IMR-90 (cell line): ENCODE measurements around the gene UMODL1. TPM values are rescaled to one million over a fixed set of nuclear protein-coding genes. Genes with fewer than 3 reads are reported as not detected.

Experiments used
- ATAC-seq: fragments of 200-7000 bp; cut with Tn5 transposase; 2 replicates; pipeline ENCODE4 v1.9.1; 2020; ENCODE audit warnings: low read depth, mild to moderate bottlenecking, moderate library complexity
- BruUV-seq: library from RNA; stranded (reverse); fragments of 400-500 nt; replicated peaks from 2 replicates; lab custom pipeline; 2021; lab: Mats Ljungman, UMichigan
- CTCF ChIA-PET: fragments of 300-600 bp; formaldehyde crosslinking; extraction: SDS; loops from one replicate; lab custom pipeline; 2021; ENCODE audit warnings: antibody characterized with exemption; lab: Yijun Ruan, JAX
- POLR2A ChIA-PET: fragments of 300-600 bp; sonication (Branson Sonifier 250); formaldehyde crosslinking; loops from one replicate; lab custom pipeline; 2022; ENCODE audit warnings: antibody characterized with exemption; ENCODE audit not compliant: unreplicated experiment; lab: Charles Lee
- DNase-seq: peaks from one replicate; pipeline ENCODE4 v3.0.0; 2013
- H2AFZ ChIP-seq: replicated peaks from 2 replicates; pipeline ENCODE3; 2013; ENCODE audit warnings: low read length, mild to moderate bottlenecking; ENCODE audit not compliant: poor library complexity
- H2AK5ac ChIP-seq: 2 replicates; pipeline ENCODE4 v1.6.1; 2013; ENCODE audit warnings: low read depth, low read length, inconsistent platforms
- H2AK9ac ChIP-seq: replicated peaks from 2 replicates; pipeline ENCODE3; 2013; ENCODE audit warnings: mild to moderate bottlenecking, low read depth, low read length, moderate library complexity; ENCODE audit not compliant: poor library complexity
- H2BK120ac ChIP-seq: 2 replicates; pipeline ENCODE4 v1.6.1; 2013; ENCODE audit warnings: low read depth, low read length, inconsistent platforms
- H2BK15ac ChIP-seq: 3 replicates; pipeline ENCODE4 v1.6.1; 2013; ENCODE audit warnings: low read depth, low read length, inconsistent platforms
- H2BK20ac ChIP-seq: 2 replicates; pipeline ENCODE4 v1.6.1; 2013; ENCODE audit warnings: low read depth, mild to moderate bottlenecking, inconsistent platforms, low read length, moderate library complexity
- H2BK5ac ChIP-seq: 2 replicates; pipeline ENCODE4 v1.6.1; 2013; ENCODE audit warnings: mild to moderate bottlenecking, low read depth, low read length, inconsistent platforms; ENCODE audit not compliant: poor library complexity, severe bottlenecking
- H3K14ac ChIP-seq: replicated peaks from 2 replicates; pipeline ENCODE4 v1.6.1; 2013; ENCODE audit warnings: low read depth, low read length, inconsistent platforms
- H3K18ac ChIP-seq: 2 replicates; pipeline ENCODE4 v1.6.1; 2013; ENCODE audit warnings: low read depth, low read length, control low read depth
- H3K23ac ChIP-seq: 2 replicates; pipeline ENCODE4 v1.6.1; 2013; ENCODE audit warnings: low read depth, low read length, inconsistent platforms
- H3K27ac ChIP-seq: 2 replicates; pipeline ENCODE4 v1.5.1; 2013; ENCODE audit warnings: mild to moderate bottlenecking, control low read depth, low read length; ENCODE audit not compliant: insufficient read depth
- H3K27me3 ChIP-seq: 2 replicates; pipeline ENCODE4 v1.6.1; 2013; ENCODE audit warnings: low read length; ENCODE audit not compliant: control insufficient read depth, insufficient read depth
- H3K36me3 ChIP-seq: 2 replicates; pipeline ENCODE4 v1.6.1; 2013; ENCODE audit warnings: low read length, mixed read lengths; ENCODE audit not compliant: control insufficient read depth, insufficient read depth
- H3K4ac ChIP-seq: 2 replicates; pipeline ENCODE4 v1.6.1; 2013; ENCODE audit warnings: low read depth, low read length, inconsistent platforms
- H3K4me1 ChIP-seq: 2 replicates; pipeline ENCODE4 v1.6.1; 2013; ENCODE audit warnings: low read length, mixed read lengths; ENCODE audit not compliant: control insufficient read depth, insufficient read depth
- H3K4me2 ChIP-seq: 2 replicates; pipeline ENCODE4 v1.6.1; 2013; ENCODE audit warnings: low read depth, mild to moderate bottlenecking, control low read depth, low read length, moderate library complexity
- H3K4me3 ChIP-seq: 2 replicates; pipeline ENCODE4 v1.5.1; 2013; ENCODE audit warnings: low read depth, mild to moderate bottlenecking, control low read depth, low read length, moderate library complexity; ENCODE audit not compliant: insufficient read depth
- H3K56ac ChIP-seq: 2 replicates; pipeline ENCODE4 v1.6.1; 2013; ENCODE audit warnings: low read length, inconsistent platforms; ENCODE audit not compliant: insufficient read depth; ENCODE audit errors: extremely low read depth
- H3K79me1 ChIP-seq, 2 experiments: 2 replicates each; pipeline ENCODE4 v1.6.1; 2013; ENCODE audit warnings: low read length in 2 of 2, inconsistent platforms in 1 of 2, low read depth in 1 of 2
- H3K9ac ChIP-seq: 2 replicates; pipeline ENCODE4 v1.6.1; 2013; ENCODE audit warnings: low read depth, low read length, control low read depth
- H3K9me1 ChIP-seq: 2 replicates; pipeline ENCODE4 v1.6.1; 2013; ENCODE audit warnings: low read length, inconsistent platforms; ENCODE audit not compliant: insufficient read depth
- H3K9me3 ChIP-seq: 2 replicates; pipeline ENCODE4 v1.6.1; 2013; ENCODE audit warnings: low read length; ENCODE audit not compliant: control insufficient read depth, insufficient read depth
- H4K20me1 ChIP-seq: 2 replicates; pipeline ENCODE4 v1.6.1; 2013; ENCODE audit warnings: low read length, inconsistent platforms; ENCODE audit not compliant: insufficient read depth
- H4K5ac ChIP-seq: 2 replicates; pipeline ENCODE4 v1.6.1; 2013; ENCODE audit warnings: mild to moderate bottlenecking, low read depth, low read length, control low read depth
- H4K8ac ChIP-seq, 2 experiments: 2 replicates each; pipeline ENCODE4 v1.6.1; 2013; ENCODE audit warnings: low read depth in 2 of 2, low read length in 2 of 2, control low read depth in 1 of 2, inconsistent platforms in 1 of 2
- H4K91ac ChIP-seq: 2 replicates; pipeline ENCODE4 v1.6.1; 2013; ENCODE audit warnings: low read depth, low read length, inconsistent platforms; ENCODE audit not compliant: insufficient read depth
- BHLHE40 ChIP-seq: fragments of 150-350 bp; IDR thresholded peaks from 2 replicates; pipeline ENCODE4 v1.6.1; 2016; ENCODE audit warnings: mild to moderate bottlenecking, low read depth, low read length
- CEBPB ChIP-seq: IDR thresholded peaks from 2 replicates; pipeline ENCODE4 v1.6.1; 2012; ENCODE audit warnings: low read depth, low read length, improper control_type of control experiment
- FOS ChIP-seq: fragments of 150-350 bp; IDR thresholded peaks from 2 replicates; pipeline ENCODE4 v1.6.1; 2016; ENCODE audit warnings: low read depth, low read length
- MAFK ChIP-seq: IDR thresholded peaks from 2 replicates; pipeline ENCODE4 v1.6.1; 2012; ENCODE audit warnings: low read depth, low read length, improper control_type of control experiment
- MAZ ChIP-seq: IDR thresholded peaks from 2 replicates; pipeline ENCODE4 v1.6.1; 2012; ENCODE audit warnings: low read depth, mild to moderate bottlenecking, low read length, improper control_type of control experiment, moderate library complexity, borderline replicate concordance
- MXI1 ChIP-seq: IDR thresholded peaks from 2 replicates; pipeline ENCODE4 v1.6.1; 2012; ENCODE audit warnings: low read depth, mild to moderate bottlenecking, low read length, moderate library complexity, borderline replicate concordance
- NFE2L2 ChIP-seq: fragments of 150-350 bp; IDR thresholded peaks from 2 replicates; pipeline ENCODE4 v1.6.1; 2016; ENCODE audit warnings: low read depth, mild to moderate bottlenecking, low read length
- POLR2A ChIP-seq: IDR thresholded peaks from 2 replicates; pipeline ENCODE4 v1.6.1; 2012; ENCODE audit warnings: mild to moderate bottlenecking, low read depth, low read length
- RAD21 ChIP-seq: IDR thresholded peaks from 2 replicates; pipeline ENCODE4 v1.6.1; 2012; ENCODE audit warnings: low read length, improper control_type of control experiment
- RCOR1 ChIP-seq: IDR thresholded peaks from 2 replicates; pipeline ENCODE4 v1.6.1; 2012; ENCODE audit warnings: mild to moderate bottlenecking, low read length, improper control_type of control experiment; ENCODE audit not compliant: insufficient replicate concordance
- RFX5 ChIP-seq: IDR thresholded peaks from 2 replicates; pipeline ENCODE4 v1.8.0; 2012; ENCODE audit warnings: low read depth, mild to moderate bottlenecking, low read length, moderate library complexity
- SMC3 ChIP-seq: fragments of 150-350 bp; IDR thresholded peaks from 2 replicates; pipeline ENCODE4 v1.6.1; 2016; ENCODE audit warnings: low read depth, mild to moderate bottlenecking, antibody characterized with exemption, low read length, moderate library complexity
- WGBS, 2 experiments: methylation state at CpG; one replicate each; pipeline versions ENCODE4 v1.1.5 to v1.1.7; 2013; ENCODE audit warnings: missing lambda C conversion rate in 2 of 2; ENCODE audit not compliant: insufficient read length in 1 of 2; ENCODE audit errors: extremely low coverage in 2 of 2; 5-methylcytosine and 5-hydroxymethylcytosine counted together
- dilution Hi-C: fragments of 300-500 bp; cut with HindIII; formaldehyde crosslinking; loops from one replicate; pipeline ENCODE4 v1.14.3; 2018; ENCODE audit warnings: low sequenced_read_pairs; ENCODE audit not compliant: unreplicated experiment
- in situ Hi-C: fragments of 300-500 bp; cut with MboI; formaldehyde crosslinking; loops from 3 replicates; pipeline ENCODE4 v1.14.3; 2019; ENCODE audit warnings: low sequenced_read_pairs, inconsistent platforms, mixed read lengths
- intact Hi-C: fragments of 100-400 bp; cut with micrococcal nuclease; formaldehyde crosslinking; loops from 2 replicates; pipeline ENCODE4 v1.10.0; 2022
- polyA plus RNA-seq, 3 experiments: library from polyadenylated mRNA; depleted of rRNA; stranded (reverse); fragments of >200 nt; gene quantifications; 2 replicates each; pipeline ENCODE4 v1.2.3, GENCODE V29; 2012; ENCODE audit warnings: low replicate concordance in 1 of 3
- total RNA-seq: library from RNA; depleted of rRNA; stranded (reverse); fragments of >200 nt; gene quantifications from 2 replicates; pipeline ENCODE4 v1.2.3, GENCODE V29; 2012
- TF ChIP-seq, protein P1 (sequence below): fragments of 150-350 bp; IDR thresholded peaks from 2 replicates; pipeline ENCODE4 v1.6.1; 2017; ENCODE audit warnings: mild to moderate bottlenecking, antibody characterized with exemption, low read length, low read depth
- TF ChIP-seq, protein P2 (sequence below): conservative IDR thresholded peaks from 2 replicates; pipeline ENCODE4 v1.5.1; 2012; ENCODE audit warnings: mild to moderate bottlenecking, low read depth, low read length, improper control_type of control experiment
- TF ChIP-seq, protein P3 (sequence below): fragments of 150-350 bp; IDR thresholded peaks from 2 replicates; pipeline ENCODE4 v1.6.1; 2016; ENCODE audit warnings: low read depth, mild to moderate bottlenecking, low read length, moderate library complexity, borderline replicate concordance

The UMODL1 gene
- total and polyA plus RNA-seq, 2 of the 4 experiments (the other 2 are of a cell fraction): 0.02 TPM; not detected in 1

DNA sequence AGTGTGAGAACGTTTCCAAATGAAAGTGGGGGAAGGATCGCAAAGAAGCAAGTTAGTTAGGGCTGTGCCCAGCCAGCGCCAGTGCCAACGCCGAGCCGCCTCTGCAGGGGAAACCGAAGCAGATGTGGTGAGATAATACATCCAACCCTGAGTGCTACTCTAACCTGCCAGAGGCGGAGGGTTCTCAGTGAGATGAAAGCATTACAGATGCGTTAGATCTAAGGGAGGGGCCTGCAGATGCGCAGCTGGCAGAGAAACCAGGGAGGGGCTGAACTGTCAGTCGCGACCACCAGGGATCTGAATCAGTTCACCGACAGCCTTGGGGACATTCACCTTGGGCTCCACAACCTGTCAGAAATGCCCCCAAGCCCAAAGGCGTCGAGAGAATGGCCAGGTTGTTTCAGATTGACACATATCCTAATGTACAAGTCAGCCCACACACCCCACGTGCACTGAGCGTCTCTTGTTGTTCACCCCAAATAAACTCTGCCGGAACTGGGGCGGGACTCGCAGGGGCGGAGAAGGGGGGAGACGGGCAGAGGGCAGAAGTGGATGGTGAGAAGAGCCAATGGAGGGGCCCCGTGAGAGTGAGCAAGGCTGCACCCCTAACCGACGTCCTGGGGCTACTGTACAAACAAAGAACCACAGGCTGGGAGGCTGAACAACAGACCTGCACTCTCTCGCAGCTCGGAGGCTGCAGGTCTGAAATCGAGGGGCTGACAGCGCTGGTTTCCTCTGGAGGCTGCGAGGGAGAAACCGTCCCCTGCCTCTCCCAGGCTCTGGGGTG is 8.7 kb upstream of the UMODL1 start:
- Histone ChIP-seq H3K4me3 (no peak overlapping the region), H2AK9ac (no peak overlapping the region), H2BK5ac (no peak overlapping the region), H4K91ac (no peak overlapping the region), H3K9ac (no peak overlapping the region), H3K9me3 (no peaks in the 10 kb centered on the region), H3K18ac (no peak overlapping the region), H3K79me1 (peaks cover 4 to 5% of the 10 kb centered on the region in 2 experiments; a peak in 1 of 4 replicates), H4K8ac (no peak overlapping the region), H3K9me1 (peaks cover 15% of the 10 kb centered on the region), H3K4ac (no peak overlapping the region), H3K56ac (no peak overlapping the region), H2AK5ac (no peak overlapping the region), H3K23ac (no peak overlapping the region), H3K4me1 (peaks cover 11% of the 10 kb centered on the region), H3K14ac (no peak overlapping the region), H2BK20ac (no peak overlapping the region), H3K27me3 (peaks cover 9% of the 10 kb centered on the region; the same call in 1 of the 2 replicates), H3K4me2 (no peak overlapping the region), H2BK15ac (no peak overlapping the region), H2BK120ac (no peak overlapping the region), H2AFZ (no peak overlapping the region), H4K5ac (no peak overlapping the region), H3K36me3 (no peaks in the 10 kb centered on the region), H3K27ac (no peak overlapping the region), H4K20me1 (no peaks in the 10 kb centered on the region; the same call in 1 of the 2 replicates)
- CTCF ChIA-PET: no interaction called here
- BruUV-seq: no TSS peak
- DNase-seq (no peak), ATAC-seq (no peak)
- POLR2A ChIA-PET: no interaction called here
- intact Hi-C loops (no loop called here), dilution Hi-C loops (no loop called here), in situ Hi-C loops (no loop called here)
- WGBS, 2 experiments: 80% methylated on average over 14 of the region's 31 CpGs; no CpG with 5 or more reads in 1 of the 2 experiments
- TF ChIP-seq RFX5 (no peak), MXI1 (no peak), CEBPB (no peak), MAZ (no peak), SMC3 (no peak), NFE2L2 (no peak), RAD21 (no peak), FOS (no peak), POLR2A (no peak), MAFK (no peak), BHLHE40 (no peak), RCOR1 (no peak)
- TF ChIP-seq, protein P1, sequence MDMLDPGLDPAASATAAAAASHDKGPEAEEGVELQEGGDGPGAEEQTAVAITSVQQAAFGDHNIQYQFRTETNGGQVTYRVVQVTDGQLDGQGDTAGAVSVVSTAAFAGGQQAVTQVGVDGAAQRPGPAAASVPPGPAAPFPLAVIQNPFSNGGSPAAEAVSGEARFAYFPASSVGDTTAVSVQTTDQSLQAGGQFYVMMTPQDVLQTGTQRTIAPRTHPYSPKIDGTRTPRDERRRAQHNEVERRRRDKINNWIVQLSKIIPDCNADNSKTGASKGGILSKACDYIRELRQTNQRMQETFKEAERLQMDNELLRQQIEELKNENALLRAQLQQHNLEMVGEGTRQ: no peak
- TF ChIP-seq, protein P2, sequence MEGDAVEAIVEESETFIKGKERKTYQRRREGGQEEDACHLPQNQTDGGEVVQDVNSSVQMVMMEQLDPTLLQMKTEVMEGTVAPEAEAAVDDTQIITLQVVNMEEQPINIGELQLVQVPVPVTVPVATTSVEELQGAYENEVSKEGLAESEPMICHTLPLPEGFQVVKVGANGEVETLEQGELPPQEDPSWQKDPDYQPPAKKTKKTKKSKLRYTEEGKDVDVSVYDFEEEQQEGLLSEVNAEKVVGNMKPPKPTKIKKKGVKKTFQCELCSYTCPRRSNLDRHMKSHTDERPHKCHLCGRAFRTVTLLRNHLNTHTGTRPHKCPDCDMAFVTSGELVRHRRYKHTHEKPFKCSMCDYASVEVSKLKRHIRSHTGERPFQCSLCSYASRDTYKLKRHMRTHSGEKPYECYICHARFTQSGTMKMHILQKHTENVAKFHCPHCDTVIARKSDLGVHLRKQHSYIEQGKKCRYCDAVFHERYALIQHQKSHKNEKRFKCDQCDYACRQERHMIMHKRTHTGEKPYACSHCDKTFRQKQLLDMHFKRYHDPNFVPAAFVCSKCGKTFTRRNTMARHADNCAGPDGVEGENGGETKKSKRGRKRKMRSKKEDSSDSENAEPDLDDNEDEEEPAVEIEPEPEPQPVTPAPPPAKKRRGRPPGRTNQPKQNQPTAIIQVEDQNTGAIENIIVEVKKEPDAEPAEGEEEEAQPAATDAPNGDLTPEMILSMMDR: no peak
- TF ChIP-seq, protein P3, sequence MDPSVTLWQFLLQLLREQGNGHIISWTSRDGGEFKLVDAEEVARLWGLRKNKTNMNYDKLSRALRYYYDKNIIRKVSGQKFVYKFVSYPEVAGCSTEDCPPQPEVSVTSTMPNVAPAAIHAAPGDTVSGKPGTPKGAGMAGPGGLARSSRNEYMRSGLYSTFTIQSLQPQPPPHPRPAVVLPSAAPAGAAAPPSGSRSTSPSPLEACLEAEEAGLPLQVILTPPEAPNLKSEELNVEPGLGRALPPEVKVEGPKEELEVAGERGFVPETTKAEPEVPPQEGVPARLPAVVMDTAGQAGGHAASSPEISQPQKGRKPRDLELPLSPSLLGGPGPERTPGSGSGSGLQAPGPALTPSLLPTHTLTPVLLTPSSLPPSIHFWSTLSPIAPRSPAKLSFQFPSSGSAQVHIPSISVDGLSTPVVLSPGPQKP: no peak
